Right lobe of liver (tissue), 4 donors: Measurements from ENCODE around the gene PNMA8B.

Experiments
- POLR2A ChIP-seq: fragments of 450-650 bp; IDR thresholded peaks from one replicate; pipeline ENCODE4 v1.6.1; 2017; ENCODE audit warnings: antibody characterized with exemption, mild to moderate bottlenecking
- TF ChIP-seq, protein P1 (sequence below), 4 donors: fragments of 200-600 bp in 3 of 4; fragments of 450-650 bp in 1 of 4; IDR thresholded peaks; one replicate each; pipeline versions ENCODE4 v1.5.1 to v1.8.0; 2016 to 2022; ENCODE audit warnings: antibody characterized with exemption in 4 of 4, mild to moderate bottlenecking in 2 of 4
- donor health status: DM: no; HTN: no; CAD: no.
- donor health status: DM: no; HTN: no; CAD: no.
- donor health status: DM: no; HTN: yes; CAD: no.

DNA sequence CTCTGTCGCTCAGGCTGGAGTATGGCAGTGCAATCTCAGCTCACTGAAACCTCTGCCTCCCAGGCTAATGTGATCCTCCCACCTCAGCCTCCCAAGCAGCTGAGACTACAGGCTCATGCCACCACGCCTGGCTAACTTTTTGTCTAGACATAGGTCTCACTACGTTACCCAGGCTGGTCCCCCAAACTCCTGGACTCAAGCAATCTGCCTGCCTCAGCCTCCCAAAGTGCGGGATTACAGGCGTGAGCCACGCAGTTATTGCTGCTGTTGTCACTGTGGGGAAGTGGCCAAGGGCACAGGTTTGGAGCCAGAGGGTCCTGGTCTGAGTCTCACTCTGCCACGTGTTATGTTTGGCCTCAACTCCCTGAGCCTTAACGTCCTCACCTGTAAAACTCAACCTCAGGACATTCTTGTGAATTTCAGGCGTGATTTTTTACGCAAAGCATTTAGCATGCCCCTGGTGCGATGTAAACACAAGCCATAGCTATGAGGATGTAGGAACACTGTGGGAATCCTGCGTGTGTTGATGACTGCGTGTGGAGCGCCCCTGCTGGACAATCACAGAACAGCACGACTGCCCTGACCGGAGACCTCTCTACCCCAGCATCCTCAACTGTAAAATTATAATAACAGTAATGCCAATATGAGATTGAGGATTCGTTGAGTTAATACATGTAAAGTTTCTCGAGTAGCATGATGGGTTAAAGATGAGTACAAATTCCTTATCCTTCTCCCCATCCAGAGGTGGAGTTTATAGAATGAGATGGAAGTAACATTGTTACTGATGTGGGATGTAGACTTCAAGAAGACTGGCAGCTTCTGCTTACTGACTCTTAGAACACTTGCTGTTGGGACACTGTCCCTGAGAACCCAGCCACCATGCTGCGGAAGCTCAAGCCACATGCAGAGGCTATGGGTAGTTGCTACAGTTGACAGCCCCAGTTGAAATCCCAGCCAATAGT lies 41.8 kb upstream of the PNMA8B start:
- TF ChIP-seq, protein P1, sequence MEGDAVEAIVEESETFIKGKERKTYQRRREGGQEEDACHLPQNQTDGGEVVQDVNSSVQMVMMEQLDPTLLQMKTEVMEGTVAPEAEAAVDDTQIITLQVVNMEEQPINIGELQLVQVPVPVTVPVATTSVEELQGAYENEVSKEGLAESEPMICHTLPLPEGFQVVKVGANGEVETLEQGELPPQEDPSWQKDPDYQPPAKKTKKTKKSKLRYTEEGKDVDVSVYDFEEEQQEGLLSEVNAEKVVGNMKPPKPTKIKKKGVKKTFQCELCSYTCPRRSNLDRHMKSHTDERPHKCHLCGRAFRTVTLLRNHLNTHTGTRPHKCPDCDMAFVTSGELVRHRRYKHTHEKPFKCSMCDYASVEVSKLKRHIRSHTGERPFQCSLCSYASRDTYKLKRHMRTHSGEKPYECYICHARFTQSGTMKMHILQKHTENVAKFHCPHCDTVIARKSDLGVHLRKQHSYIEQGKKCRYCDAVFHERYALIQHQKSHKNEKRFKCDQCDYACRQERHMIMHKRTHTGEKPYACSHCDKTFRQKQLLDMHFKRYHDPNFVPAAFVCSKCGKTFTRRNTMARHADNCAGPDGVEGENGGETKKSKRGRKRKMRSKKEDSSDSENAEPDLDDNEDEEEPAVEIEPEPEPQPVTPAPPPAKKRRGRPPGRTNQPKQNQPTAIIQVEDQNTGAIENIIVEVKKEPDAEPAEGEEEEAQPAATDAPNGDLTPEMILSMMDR (IDR thresholded peaks at IDR 0.05): peak; percentile 64 to 91 (median 88)
- TF ChIP-seq POLR2A: no peak
